HCT116 (cell line): ENCODE results near the gene SPATA19. TPM values are rescaled to one million over a fixed set of nuclear protein-coding genes. Genes with fewer than 3 reads are reported as not detected.

ENCODE experiments used
- ATAC-seq: fragments of 200-7000 bp; cut with Tn5 transposase; 2 replicates; pipeline ENCODE4 v1.9.1; 2020; ENCODE audit warnings: mild to moderate bottlenecking, moderate library complexity
- BruUV-seq: library from RNA; stranded (reverse); fragments of 400-500 nt; replicated peaks from 2 replicates; lab custom pipeline; 2021; lab: Mats Ljungman, UMichigan
- CTCF ChIA-PET: fragments of 300-600 bp; sonication (Branson Sonifier 250); formaldehyde crosslinking; loops from one replicate; lab custom pipeline; 2021; ENCODE audit warnings: antibody characterized with exemption; lab: Charles Lee
- POLR2A ChIA-PET: fragments of 300-600, 350-600 bp; sonication (Branson Sonifier 250); formaldehyde crosslinking; loops from one replicate; lab custom pipeline; 2021; ENCODE audit warnings: antibody characterized with exemption; lab: Charles Lee
- RAD21 ChIA-PET, 2 experiments: fragments of 300-600 bp; sonication (Branson Sonifier 250); formaldehyde crosslinking; loops; one replicate each; lab custom pipeline; 2023; ENCODE audit warnings: low total read pairs in 2 of 2; ENCODE audit not compliant: uncharacterized antibody in 2 of 2, unreplicated experiment in 2 of 2, low non-redundant PET in 1 of 2; lab: Charles Lee
- DNase-seq: peaks from one replicate; pipeline ENCODE4 v3.0.0-alpha.2; 2010; ENCODE audit warnings: low read depth, low spot score
- H2AFZ ChIP-seq: fragments of 200-600 bp; shearing (Covaris generic), sonication (generic); 2 replicates; pipeline ENCODE4 v1.6.1; 2017; ENCODE audit warnings: low read depth, mixed run types, mixed read lengths, antibody characterized with exemption, low read length; ENCODE audit not compliant: poor library complexity, severe bottlenecking
- H3K27ac ChIP-seq: 2 replicates; pipeline ENCODE4 v1.5.1; 2012; ENCODE audit warnings: low read depth, low read length
- H3K27me3 ChIP-seq: fragments of 200-600 bp; sonication (generic); 2 replicates; pipeline ENCODE4 v1.6.1; 2016; ENCODE audit warnings: mixed run types, low read length, mixed read lengths; ENCODE audit not compliant: insufficient read depth
- H3K36me3 ChIP-seq, 2 experiments: fragments of 200-500 bp in 1 of 2; fragments of 200-600 bp in 1 of 2; sonication (Bioruptor generic) in 1 of 2; sonication (generic) in 1 of 2; 2 replicates each; pipeline versions ENCODE4 v1.5.1 to v1.6.1; 2014 to 2016; ENCODE audit warnings: low read length in 2 of 2, inconsistent platforms in 1 of 2, mixed read lengths in 1 of 2, mixed run types in 1 of 2; ENCODE audit not compliant: insufficient read depth in 2 of 2, control insufficient read depth in 1 of 2
- H3K4me1 ChIP-seq, 2 experiments: fragments of 200-600 bp in 1 of 2; sonication (generic) in 1 of 2; 2 replicates each; pipeline versions ENCODE4 v1.5.1 to v1.6.1; 2012 to 2017; ENCODE audit warnings: low read length in 2 of 2, inconsistent platforms in 1 of 2, mild to moderate bottlenecking in 1 of 2, mixed read lengths in 1 of 2, mixed run types in 1 of 2, moderate library complexity in 1 of 2; ENCODE audit not compliant: insufficient read depth in 2 of 2, control insufficient read depth in 1 of 2
- H3K4me2 ChIP-seq: fragments of 200-600 bp; sonication (generic); 2 replicates; pipeline ENCODE4 v1.6.1; 2017; ENCODE audit warnings: mixed run types, low read length, mixed read lengths
- H3K4me3 ChIP-seq, 2 experiments: fragments of 200-600 bp in 1 of 2; sonication (generic) in 1 of 2; replicated peaks in 1 of 2; 2 replicates each; pipeline ENCODE4 v1.5.1; 2011 to 2016; ENCODE audit warnings: low read length in 2 of 2, control low read depth in 1 of 2, low read depth in 1 of 2, mild to moderate bottlenecking in 1 of 2, mixed read lengths in 1 of 2, mixed run types in 1 of 2
- H3K79me2 ChIP-seq: fragments of 200-600 bp; sonication (generic); 2 replicates; pipeline ENCODE4 v1.6.1; 2017; ENCODE audit warnings: mild to moderate bottlenecking, mixed run types, low read length, moderate library complexity, mixed read lengths; ENCODE audit not compliant: insufficient read depth
- H3K9ac ChIP-seq: fragments of 200-600 bp; sonication (generic); 2 replicates; pipeline ENCODE4 v1.6.1; 2016; ENCODE audit warnings: low read length, mixed read lengths
- H3K9me2 ChIP-seq: fragments of 200-600 bp; sonication (generic), shearing (Covaris generic); 2 replicates; pipeline ENCODE4 v1.6.1; 2017; ENCODE audit warnings: mixed run types, mild to moderate bottlenecking, moderate library complexity; ENCODE audit not compliant: insufficient read depth
- H3K9me3 ChIP-seq, 2 experiments: fragments of 200-500 bp in 1 of 2; fragments of 200-600 bp in 1 of 2; sonication (Bioruptor generic) in 1 of 2; sonication (generic) in 1 of 2; 2 replicates each; pipeline ENCODE4 v1.6.1; 2014 to 2017; ENCODE audit warnings: low read length in 2 of 2, mixed read lengths in 2 of 2, inconsistent platforms in 1 of 2, low read depth in 1 of 2, mild to moderate bottlenecking in 1 of 2, mixed run types in 1 of 2, moderate library complexity in 1 of 2; ENCODE audit not compliant: control insufficient read depth in 1 of 2, insufficient read depth in 1 of 2
- H4K20me1 ChIP-seq: fragments of 200-600 bp; sonication (generic), shearing (Covaris generic); 2 replicates; pipeline ENCODE4 v1.6.1; 2017; ENCODE audit warnings: mixed run types, mild to moderate bottlenecking, moderate library complexity; ENCODE audit not compliant: insufficient read depth
- CEBPB ChIP-seq: IDR thresholded peaks from 2 replicates; pipeline ENCODE4 v1.6.1; 2012; ENCODE audit warnings: low read depth
- ELF1 ChIP-seq: IDR thresholded peaks from 2 replicates; pipeline ENCODE4 v1.6.1; 2012; ENCODE audit warnings: low read depth, borderline replicate concordance
- EZH2 ChIP-seq: fragments of 200-600 bp; sonication (generic); IDR thresholded peaks from 2 replicates; pipeline ENCODE4 v1.6.1; 2017; ENCODE audit warnings: antibody characterized with exemption, mixed run types
- FOSL1 ChIP-seq: IDR thresholded peaks from 2 replicates; pipeline ENCODE4 v1.6.1; 2012; ENCODE audit warnings: low read depth
- JUND ChIP-seq: IDR thresholded peaks from 2 replicates; pipeline ENCODE4 v1.6.1; 2012
- POLR2AphosphoS5 ChIP-seq: IDR thresholded peaks from 2 replicates; pipeline ENCODE4 v1.6.1; 2011; ENCODE audit warnings: mild to moderate bottlenecking, low read depth, low read length, moderate library complexity
- SIN3A ChIP-seq: IDR thresholded peaks from 2 replicates; pipeline ENCODE4 v1.6.1; 2012; ENCODE audit warnings: low read depth
- SP1 ChIP-seq: IDR thresholded peaks from 2 replicates; pipeline ENCODE4 v1.6.1; 2012; ENCODE audit warnings: low read depth
- SRF ChIP-seq: IDR thresholded peaks from 2 replicates; pipeline ENCODE4 v1.6.1; 2012; ENCODE audit warnings: low read depth
- ZFX ChIP-seq: fragments of 450-650 bp; IDR thresholded peaks from 2 replicates; pipeline ENCODE4 v1.6.1; 2017
- ZNF274 ChIP-seq: fragments of 200-500 bp; sonication (Bioruptor generic); IDR thresholded peaks from 2 replicates; pipeline ENCODE4 v1.6.1; 2014; ENCODE audit warnings: mild to moderate bottlenecking, low read depth, low read length, inconsistent platforms
- intact Hi-C: fragments of 100-400 bp; cut with micrococcal nuclease; formaldehyde crosslinking; loops from 2 replicates; pipeline ENCODE4 v1.10.0; 2022
- total RNA-seq: library from RNA; stranded (reverse); gene quantifications from one replicate; pipeline ENCODE4 v1.2.1, GENCODE V29; 2021; ENCODE audit not compliant: unreplicated experiment
- TF ChIP-seq, protein P1 (sequence below): IDR thresholded peaks from 2 replicates; pipeline ENCODE4 v1.6.1; 2011; ENCODE audit warnings: mild to moderate bottlenecking, low read length, moderate library complexity; ENCODE audit not compliant: insufficient replicate concordance; ENCODE audit errors: extremely low read depth
- TF ChIP-seq, protein P2 (sequence below), 3 experiments: fragments of 200-600 bp in 1 of 3; sonication (generic) in 1 of 3; IDR thresholded peaks in 2 of 3; conservative IDR thresholded peaks in 1 of 3; 2 replicates each; pipeline ENCODE4 v1.5.1; 2012 to 2017; ENCODE audit warnings: low read depth in 2 of 3, low read length in 2 of 3, antibody characterized with exemption in 1 of 3, borderline replicate concordance in 1 of 3, control low read depth in 1 of 3, mild to moderate bottlenecking in 1 of 3, mixed read lengths in 1 of 3, mixed run types in 1 of 3, moderate library complexity in 1 of 3; ENCODE audit not compliant: insufficient read depth in 1 of 3

The SPATA19 gene
- total RNA-seq, 1 experiment from 2014 or later = not detected

DNA sequence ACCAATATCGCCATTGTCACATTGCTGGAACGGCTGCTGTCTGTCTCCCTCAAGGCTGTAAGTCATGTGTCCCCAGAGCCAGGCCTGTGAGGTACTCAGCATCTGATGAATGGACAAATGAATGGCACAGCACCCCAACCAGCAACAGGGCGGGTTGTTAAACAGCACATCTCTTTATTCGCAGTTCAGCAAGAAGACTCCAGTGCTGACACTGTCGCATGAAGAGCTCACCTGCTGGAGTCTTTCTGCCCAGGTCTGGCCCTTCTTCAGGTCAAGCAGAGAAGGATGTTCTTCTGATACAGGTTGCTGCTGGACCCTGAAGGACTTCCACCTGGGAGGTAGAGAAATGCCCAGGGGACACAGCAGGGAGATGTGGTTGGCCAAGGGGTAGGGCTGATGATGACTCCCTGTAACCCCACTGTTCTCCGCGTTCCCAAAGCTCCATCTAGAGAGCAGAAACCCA is 4.8 kb downstream of the SPATA19 start:
- no peaks in the 10 kb centered on the region for H3K36me3 ChIP-seq
- no peaks in the 10 kb centered on the region for H3K9me2 ChIP-seq
- CTCF ChIA-PET = no interaction called here
- no peak overlapping the region for H2AFZ ChIP-seq
- H3K79me2 ChIP-seq = no peaks in the 10 kb centered on the region
- H3K4me3 ChIP-seq = no peak overlapping the region
- BruUV-seq = no TSS peak
- H3K9me3 ChIP-seq = no peaks in the 10 kb centered on the region
- no peak overlapping the region for H3K27ac ChIP-seq
- peaks cover 0 to 10% of the 10 kb centered on the region in 2 experiments; a peak in 1 of 4 replicates for H3K4me1 ChIP-seq
- POLR2A ChIA-PET = no interaction called here
- no peak overlapping the region for H3K4me2 ChIP-seq
- no peak for TF ChIP-seq ELF1
- no peak for TF ChIP-seq SP1
- TF ChIP-seq, protein P1, sequence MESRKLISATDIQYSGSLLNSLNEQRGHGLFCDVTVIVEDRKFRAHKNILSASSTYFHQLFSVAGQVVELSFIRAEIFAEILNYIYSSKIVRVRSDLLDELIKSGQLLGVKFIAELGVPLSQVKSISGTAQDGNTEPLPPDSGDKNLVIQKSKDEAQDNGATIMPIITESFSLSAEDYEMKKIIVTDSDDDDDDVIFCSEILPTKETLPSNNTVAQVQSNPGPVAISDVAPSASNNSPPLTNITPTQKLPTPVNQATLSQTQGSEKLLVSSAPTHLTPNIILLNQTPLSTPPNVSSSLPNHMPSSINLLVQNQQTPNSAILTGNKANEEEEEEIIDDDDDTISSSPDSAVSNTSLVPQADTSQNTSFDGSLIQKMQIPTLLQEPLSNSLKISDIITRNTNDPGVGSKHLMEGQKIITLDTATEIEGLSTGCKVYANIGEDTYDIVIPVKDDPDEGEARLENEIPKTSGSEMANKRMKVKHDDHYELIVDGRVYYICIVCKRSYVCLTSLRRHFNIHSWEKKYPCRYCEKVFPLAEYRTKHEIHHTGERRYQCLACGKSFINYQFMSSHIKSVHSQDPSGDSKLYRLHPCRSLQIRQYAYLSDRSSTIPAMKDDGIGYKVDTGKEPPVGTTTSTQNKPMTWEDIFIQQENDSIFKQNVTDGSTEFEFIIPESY = no peak
- TF ChIP-seq FOSL1 = no peak
- no peak for TF ChIP-seq ZNF274
- no peak for TF ChIP-seq SIN3A
- no peak for TF ChIP-seq CEBPB
- TF ChIP-seq JUND = no peak
- TF ChIP-seq ZFX = no peak
- TF ChIP-seq POLR2AphosphoS5 = no peak
- no peak for TF ChIP-seq EZH2
- TF ChIP-seq, protein P2, sequence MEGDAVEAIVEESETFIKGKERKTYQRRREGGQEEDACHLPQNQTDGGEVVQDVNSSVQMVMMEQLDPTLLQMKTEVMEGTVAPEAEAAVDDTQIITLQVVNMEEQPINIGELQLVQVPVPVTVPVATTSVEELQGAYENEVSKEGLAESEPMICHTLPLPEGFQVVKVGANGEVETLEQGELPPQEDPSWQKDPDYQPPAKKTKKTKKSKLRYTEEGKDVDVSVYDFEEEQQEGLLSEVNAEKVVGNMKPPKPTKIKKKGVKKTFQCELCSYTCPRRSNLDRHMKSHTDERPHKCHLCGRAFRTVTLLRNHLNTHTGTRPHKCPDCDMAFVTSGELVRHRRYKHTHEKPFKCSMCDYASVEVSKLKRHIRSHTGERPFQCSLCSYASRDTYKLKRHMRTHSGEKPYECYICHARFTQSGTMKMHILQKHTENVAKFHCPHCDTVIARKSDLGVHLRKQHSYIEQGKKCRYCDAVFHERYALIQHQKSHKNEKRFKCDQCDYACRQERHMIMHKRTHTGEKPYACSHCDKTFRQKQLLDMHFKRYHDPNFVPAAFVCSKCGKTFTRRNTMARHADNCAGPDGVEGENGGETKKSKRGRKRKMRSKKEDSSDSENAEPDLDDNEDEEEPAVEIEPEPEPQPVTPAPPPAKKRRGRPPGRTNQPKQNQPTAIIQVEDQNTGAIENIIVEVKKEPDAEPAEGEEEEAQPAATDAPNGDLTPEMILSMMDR (IDR thresholded peaks at IDR 0.05 in 2 of 3, conservative IDR thresholded peaks at IDR 0.05 in 1 of 3; ENCODE audit: borderline replicate concordance in 1 of 3, insufficient read depth in 1 of 3, low read depth in 2 of 3, low read length in 2 of 3) = no peak
- no peak for TF ChIP-seq SRF
- ATAC-seq (no peak), DNase-seq (no peak)
- RAD21 ChIA-PET = no interaction called here
- intact Hi-C loops = no loop called here
- H4K20me1 ChIP-seq = no peaks in the 10 kb centered on the region
- no peak overlapping the region for H3K9ac ChIP-seq
- H3K27me3 ChIP-seq = peaks cover 10% of the 10 kb centered on the region; the same call in 1 of the 2 replicates
